H1 (cell line): ENCODE data around the gene SYT13. TPM values are rescaled to one million over a fixed set of nuclear protein-coding genes. Genes with fewer than 3 reads are reported as not detected.

Source experiments
- CTCF ChIA-PET: fragments of 300-600 bp; sonication (Branson Sonifier 250); formaldehyde crosslinking; loops from one replicate; lab custom pipeline; 2021; ENCODE audit not compliant: partially characterized antibody; lab: Charles Lee
- POLR2A ChIA-PET: fragments of 300-600 bp; sonication (Branson Sonifier 250); formaldehyde crosslinking; loops from one replicate; lab custom pipeline; 2021; ENCODE audit warnings: inconsistent platforms; ENCODE audit not compliant: partially characterized antibody; lab: Charles Lee
- DNase-seq, 2 experiments: peaks; one replicate each; pipeline versions ENCODE4 v3.0.0 to v3.0.0-alpha.2; 2010 to 2022; ENCODE audit warnings: low spot score in 2 of 2, low read depth in 1 of 2, mixed read lengths in 1 of 2
- FAIRE-seq: peaks from 2 replicates; lab custom pipeline; 2011; peaks lifted over from hg19 to GRCh38; lab: Jason Lieb, UNC
- H2AFZ ChIP-seq: 2 replicates; pipeline ENCODE4 v1.8.1; 2012; ENCODE audit warnings: low read length, inconsistent platforms
- H2AK5ac ChIP-seq: 2 replicates; pipeline ENCODE4 v1.6.1; 2013; ENCODE audit warnings: low read depth, low read length
- H2BK120ac ChIP-seq: replicated peaks from 2 replicates; pipeline ENCODE3; 2013; ENCODE audit warnings: low read depth, low read length, inconsistent platforms
- H2BK12ac ChIP-seq: 2 replicates; pipeline ENCODE4 v1.6.1; 2013; ENCODE audit warnings: low read depth, low read length
- H2BK15ac ChIP-seq: 2 replicates; pipeline ENCODE4 v1.6.1; 2013; ENCODE audit warnings: low read length
- H2BK20ac ChIP-seq: 2 replicates; pipeline ENCODE4 v1.6.1; 2013; ENCODE audit warnings: low read length
- H2BK5ac ChIP-seq: 2 replicates; pipeline ENCODE4 v1.6.1; 2013; ENCODE audit warnings: low read depth, low read length
- H3K14ac ChIP-seq: 2 replicates; pipeline ENCODE4 v1.6.1; 2013; ENCODE audit warnings: inconsistent platforms; ENCODE audit not compliant: insufficient read length
- H3K18ac ChIP-seq: 2 replicates; pipeline ENCODE4 v1.6.1; 2013; ENCODE audit warnings: low read length; ENCODE audit errors: extremely low read depth
- H3K23ac ChIP-seq: 2 replicates; pipeline ENCODE4 v1.6.1; 2013; ENCODE audit warnings: inconsistent platforms; ENCODE audit not compliant: insufficient read length
- H3K23me2 ChIP-seq: 2 replicates; pipeline ENCODE4 v1.6.1; 2013; ENCODE audit warnings: low read depth, low read length
- H3K27ac ChIP-seq: 2 replicates; pipeline ENCODE4 v1.6.1; 2011; ENCODE audit warnings: low read depth, low read length, inconsistent platforms
- H3K27me3 ChIP-seq, 4 experiments: replicated peaks in 1 of 4; 1 replicate in 1 of 4; 2 replicates in 3 of 4; pipeline versions ENCODE4 v1.6.1 to v1.8.1; 2011 to 2013; ENCODE audit warnings: low read length in 3 of 4, mild to moderate bottlenecking in 3 of 4, inconsistent platforms in 2 of 4, mixed read lengths in 2 of 4, moderate library complexity in 1 of 4; ENCODE audit not compliant: control insufficient read depth in 3 of 4, insufficient read depth in 3 of 4; ENCODE audit errors: extremely low read depth in 1 of 4
- H3K36me3 ChIP-seq, 4 experiments: 2 replicates each; pipeline versions ENCODE4 v1.6.1 to v1.8.1; 2011 to 2013; ENCODE audit warnings: mild to moderate bottlenecking in 4 of 4, low read length in 3 of 4, moderate library complexity in 2 of 4, control low read depth in 1 of 4, inconsistent platforms in 1 of 4; ENCODE audit not compliant: insufficient read depth in 4 of 4, control insufficient read depth in 2 of 4
- H3K4ac ChIP-seq: replicated peaks from 2 replicates; pipeline ENCODE3; 2013; ENCODE audit warnings: low read length, low read depth, mixed read lengths, inconsistent platforms; ENCODE audit not compliant: insufficient read length
- H3K4me1 ChIP-seq, 4 experiments: replicated peaks in 1 of 4; 1 replicate in 1 of 4; 2 replicates in 3 of 4; pipeline versions ENCODE4 v1.6.1 to v1.8.1; 2011 to 2013; ENCODE audit warnings: low read length in 3 of 4, inconsistent platforms in 2 of 4, mixed read lengths in 1 of 4; ENCODE audit not compliant: insufficient read depth in 4 of 4, control insufficient read depth in 3 of 4
- H3K4me2 ChIP-seq, 2 experiments: 2 replicates each; pipeline versions ENCODE4 v1.6.1 to v1.8.1; 2011 to 2013; ENCODE audit warnings: low read depth in 2 of 2, low read length in 2 of 2, control low read depth in 1 of 2, inconsistent platforms in 1 of 2, mild to moderate bottlenecking in 1 of 2; ENCODE audit not compliant: insufficient read depth in 1 of 2
- H3K4me3 ChIP-seq, 4 experiments: fragments of 200-600, 300-600 bp in 1 of 4; sonication (generic), shearing (Covaris generic), sonication (Bioruptor Twin) in 1 of 4; 2 replicates each; pipeline versions ENCODE4 v1.5.1 to v1.8.1; 2011 to 2016; ENCODE audit warnings: low read length in 4 of 4, low read depth in 3 of 4, control low read depth in 2 of 4, inconsistent platforms in 2 of 4, mild to moderate bottlenecking in 2 of 4, mixed read lengths in 1 of 4, moderate library complexity in 1 of 4; ENCODE audit not compliant: insufficient read depth in 2 of 4; ENCODE audit errors: extremely low read depth in 1 of 4
- H3K56ac ChIP-seq: replicated peaks from 2 replicates; pipeline ENCODE3; 2013; ENCODE audit warnings: low read depth, mild to moderate bottlenecking, mixed read lengths, low read length, inconsistent platforms; ENCODE audit not compliant: insufficient read length
- H3K79me1 ChIP-seq: 2 replicates; pipeline ENCODE4 v1.6.1; 2013; ENCODE audit warnings: low read depth, low read length, control low read depth
- H3K79me2 ChIP-seq, 2 experiments: 2 replicates each; pipeline versions ENCODE4 v1.6.1 to v1.8.1; 2012 to 2013; ENCODE audit warnings: low read length in 2 of 2, mild to moderate bottlenecking in 2 of 2, inconsistent platforms in 1 of 2; ENCODE audit not compliant: insufficient read depth in 2 of 2, control insufficient read depth in 1 of 2
- H3K9ac ChIP-seq, 4 experiments: replicated peaks in 1 of 4; 1 replicate in 1 of 4; 2 replicates in 3 of 4; pipeline versions ENCODE4 v1.6.1 to v1.8.1; 2011 to 2013; ENCODE audit warnings: low read depth in 3 of 4, low read length in 3 of 4, control low read depth in 2 of 4, mild to moderate bottlenecking in 2 of 4, moderate library complexity in 2 of 4, inconsistent platforms in 1 of 4; ENCODE audit errors: extremely low read depth in 1 of 4
- H3K9me3 ChIP-seq, 2 experiments: 2 replicates each; pipeline versions ENCODE4 v1.6.1 to v1.8.1; 2012 to 2013; ENCODE audit warnings: mild to moderate bottlenecking in 2 of 2, moderate library complexity in 2 of 2, control low read depth in 1 of 2, inconsistent platforms in 1 of 2, low read depth in 1 of 2, low read length in 1 of 2, mixed read lengths in 1 of 2; ENCODE audit not compliant: insufficient read depth in 2 of 2
- H4K20me1 ChIP-seq, 2 experiments: replicated peaks in 1 of 2; 2 replicates each; pipeline versions ENCODE3 to v1.8.1; 2011 to 2013; ENCODE audit warnings: inconsistent platforms in 2 of 2, low read length in 2 of 2, mild to moderate bottlenecking in 1 of 2; ENCODE audit not compliant: insufficient read depth in 2 of 2, control insufficient read depth in 1 of 2
- H4K5ac ChIP-seq: 2 replicates; pipeline ENCODE4 v1.6.1; 2013; ENCODE audit warnings: low read length, low read depth, mixed read lengths, inconsistent platforms; ENCODE audit not compliant: insufficient read length
- H4K8ac ChIP-seq: 2 replicates; pipeline ENCODE4 v1.8.0; 2013; ENCODE audit warnings: mild to moderate bottlenecking, moderate library complexity, low read length, inconsistent platforms; ENCODE audit not compliant: insufficient read depth; ENCODE audit errors: extremely low read depth
- H4K91ac ChIP-seq: replicated peaks from 2 replicates; pipeline ENCODE3; 2013; ENCODE audit warnings: low read length, mixed read lengths, inconsistent platforms; ENCODE audit not compliant: insufficient read length
- RFX5 ChIP-seq: IDR thresholded peaks from 2 replicates; pipeline ENCODE4 v1.6.1; 2011; ENCODE audit warnings: low read depth, low read length, improper control_type of control experiment, borderline replicate concordance
- WGBS, 2 experiments: shearing (Covaris generic) in 1 of 2; methylation state at CpG; one replicate each; pipeline versions ENCODE4 v1.1.6 to v1.1.7; 2013 to 2015; ENCODE audit warnings: low lambda C conversion rate in 2 of 2, mixed read lengths in 2 of 2, inconsistent platforms in 1 of 2, low coverage in 1 of 2, missing lambda C conversion rate in 1 of 2; ENCODE audit not compliant: insufficient replicate concordance in 2 of 2, insufficient coverage in 1 of 2, insufficient read length in 1 of 2; ENCODE audit errors: extremely low coverage in 1 of 2, missing lambda C conversion rate in 1 of 2; 5-methylcytosine and 5-hydroxymethylcytosine counted together
- polyA plus RNA-seq, 7 experiments: library from polyadenylated mRNA; depleted of rRNA in 3 of 7; stranded (reverse) in 5 of 7; unstranded in 2 of 7; fragments of >200 nt in 5 of 7; fragments of 200-250 nt in 2 of 7; gene quantifications; 1 replicate in 5 of 7; 2 replicates in 1 of 7; 4 replicates in 1 of 7; pipeline versions ENCODE4 v1.2.1 to v1.2.3, GENCODE V29; 2011 to 2013; ENCODE audit warnings: missing spikeins in 2 of 7, mixed read lengths in 2 of 7
- total RNA-seq: library from RNA; stranded (reverse); fragmentation: NEBNext Ultra II Directional; extraction: Animal tissue kit (Norgen Biotek cat#: 25700); gene quantifications from 2 replicates; pipeline ENCODE4 v1.2.1, GENCODE V29; 2021

SYT13 gene
- total and polyA plus RNA-seq, 2 of the 8 experiments (the other 6 are each of a cell fraction or from before 2014, with no cell fraction given) = 4.8 to 13.2 TPM

- H3K18ac ChIP-seq = no peak overlapping the region
- H4K5ac ChIP-seq = no peak overlapping the region
- DNase-seq (no peak), FAIRE-seq (no peak)
- no peak overlapping the region for H3K27ac ChIP-seq
- no peak overlapping the region for H2BK20ac ChIP-seq
- no peak overlapping the region for H2BK5ac ChIP-seq
- POLR2A ChIA-PET = no interaction called here
- 92% methylated on average over 3 of the region's 3 CpGs; no CpG with 5 or more reads in 1 of the 2 experiments for whole genome bisulfite sequencing, 2 experiments
- CTCF ChIA-PET = interaction anchor here (1.3 to 2.4 kb wide), 2 partner anchors 34 to 60 kb away, joined by 3 to 8 read pairs; no protein-coding TSS in a partner anchor
- H3K4me2 ChIP-seq = no peak overlapping the region
- no peaks in the 10 kb centered on the region for H4K20me1 ChIP-seq
- no peak for TF ChIP-seq RFX5
- H2AFZ ChIP-seq = no peak overlapping the region
- no peaks in the 10 kb centered on the region for H3K79me1 ChIP-seq
- no peak overlapping the region for H4K91ac ChIP-seq
- H3K4me3 ChIP-seq = no peak overlapping the region
- H3K9me3 ChIP-seq = no peaks in the 10 kb centered on the region
- H2BK120ac ChIP-seq = no peak overlapping the region
- H4K8ac ChIP-seq = no peak overlapping the region
- H3K9ac ChIP-seq = no peak overlapping the region
- peaks cover 0 to 8% (median 0%) of the 10 kb centered on the region in 4 experiments; a peak in 2 of 7 replicates for H3K27me3 ChIP-seq
- no peak overlapping the region for H3K56ac ChIP-seq
- no peaks in the 10 kb centered on the region for H3K79me2 ChIP-seq
- no peaks in the 10 kb centered on the region for H3K36me3 ChIP-seq
- H3K14ac ChIP-seq = no peak overlapping the region
- no peak overlapping the region for H3K4ac ChIP-seq
- no peak overlapping the region for H2BK15ac ChIP-seq
- peaks cover 0 to 3% (median 1%) of the 10 kb centered on the region in 4 experiments; a peak in 3 of 7 replicates for H3K4me1 ChIP-seq
- H3K23me2 ChIP-seq = no peaks in the 10 kb centered on the region
- H2BK12ac ChIP-seq = no peak overlapping the region
- no peak overlapping the region for H3K23ac ChIP-seq
- no peak overlapping the region for H2AK5ac ChIP-seq
Observed at GRCh38 chr11:45300715-45301114, 14.6 kb upstream of the SYT13 start.
